K562 (cell line): ENCODE results near the gene PRM1. TPM values are rescaled to one million over a fixed set of nuclear protein-coding genes. Genes with fewer than 3 reads are reported as not detected.
A peak's percentile ranks its signal among the peaks of the same experiment; 100 is the strongest.

Experiments
- BCOR ChIP-seq: fragments of 450-650 bp; IDR thresholded peaks from 2 replicates; pipeline ENCODE4 v1.6.1; 2016
- ILF3 ChIP-seq: fragments of 450-650 bp; IDR thresholded peaks from 2 replicates; pipeline ENCODE4 v1.6.1; 2018; ENCODE audit warnings: antibody characterized with exemption, mild to moderate bottlenecking, moderate library complexity, borderline replicate concordance
- polyA plus RNA-seq, 8 experiments: library from polyadenylated mRNA; depleted of rRNA in 4 of 8; stranded (reverse) in 5 of 8; unstranded in 3 of 8; fragments of >200 nt; fragmentation: Nextera tagmentation in 2 of 8; fragmentation: Illumina TruSeq in 1 of 8; extraction: Ambion mirVana in 2 of 8; extraction: Trizol in 1 of 8; gene quantifications; 2 replicates each; pipeline versions ENCODE4 v1.2.1 to v1.2.3, GENCODE V29; 2011 to 2014; ENCODE audit warnings: inconsistent platforms in 1 of 8, missing spikeins in 1 of 8
- total RNA-seq, 7 experiments: library from RNA; depleted of rRNA in 6 of 7; stranded (reverse); fragments of >200 nt in 6 of 7; fragmentation: Illumina TruSeq in 2 of 7; extraction: Trizol in 2 of 7; gene quantifications; 2 replicates each; pipeline versions ENCODE4 v1.2.1 to v1.2.3, GENCODE V29; 2011 to 2021; ENCODE audit warnings: low replicate concordance in 1 of 7
- TF ChIP-seq, protein P1 (sequence below): fragments of 250-450 bp; sonication (Bioruptor Pico); IDR thresholded peaks from 2 replicates; pipeline ENCODE4 v1.8.0; 2021; ENCODE audit warnings: moderate library complexity, mild to moderate bottlenecking, inconsistent platforms
- TF ChIP-seq, protein P2 (sequence below), 2 experiments: IDR thresholded peaks; 2 replicates each; pipeline ENCODE4 v1.6.1; 2012; ENCODE audit warnings: improper control_type of control experiment in 2 of 2, low read depth in 2 of 2, low read length in 2 of 2, borderline replicate concordance in 1 of 2
- TF ChIP-seq, protein P3 (sequence below): fragments of 150-350 bp; conservative IDR thresholded peaks from 2 replicates; pipeline ENCODE4 v1.6.1; 2014; ENCODE audit warnings: low read length

PRM1 gene
- total and polyA plus RNA-seq, 9 of the 15 experiments (the other 6 are each of a cell fraction or from before 2014, with no cell fraction given), result not detected

DNA sequence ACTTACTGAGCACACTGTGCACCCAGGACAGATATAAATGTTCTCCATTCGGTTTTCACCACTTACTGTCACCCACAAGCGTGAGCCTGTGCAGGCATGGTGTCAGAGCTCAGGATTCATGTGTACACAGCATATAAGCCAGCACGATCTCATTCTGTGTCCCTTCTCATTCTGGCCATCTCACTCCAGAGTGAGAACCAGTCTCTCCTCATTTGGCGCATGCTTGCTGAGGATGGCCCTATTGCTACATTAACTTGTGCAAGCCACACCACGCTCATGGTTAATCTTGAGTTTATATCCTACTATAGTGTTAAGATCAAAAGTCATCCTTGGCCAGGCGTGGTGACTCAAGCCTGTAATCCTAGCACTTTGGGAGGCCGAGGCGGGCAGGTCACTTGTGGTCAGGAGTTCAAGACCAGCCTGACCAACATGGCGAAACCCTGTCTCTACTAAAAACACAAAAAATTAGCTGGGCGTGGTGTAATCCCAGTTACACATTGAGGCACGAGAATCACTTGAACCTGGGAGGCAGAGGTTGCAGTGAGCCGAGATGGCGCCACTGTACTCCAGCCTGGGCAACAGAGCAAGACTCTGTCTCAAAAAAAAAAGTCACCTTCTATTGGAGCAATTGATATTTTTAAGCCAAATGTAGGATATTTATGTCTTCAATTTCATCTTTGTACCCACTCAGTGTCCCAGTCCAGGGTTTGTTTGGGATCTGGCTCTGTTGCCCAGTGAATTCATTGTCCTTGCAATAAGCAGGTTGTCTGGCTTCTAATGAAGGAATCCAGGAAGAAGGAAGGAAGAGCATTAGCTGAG lies 46.0 kb downstream of the PRM1 start (continued):
- TF ChIP-seq, protein P1, sequence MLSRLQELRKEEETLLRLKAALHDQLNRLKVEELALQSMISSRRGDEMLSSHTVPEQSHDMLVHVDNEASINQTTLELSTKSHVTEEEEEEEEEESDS (CRISPR knock-in tag), result no peak
- TF ChIP-seq, protein P2, sequence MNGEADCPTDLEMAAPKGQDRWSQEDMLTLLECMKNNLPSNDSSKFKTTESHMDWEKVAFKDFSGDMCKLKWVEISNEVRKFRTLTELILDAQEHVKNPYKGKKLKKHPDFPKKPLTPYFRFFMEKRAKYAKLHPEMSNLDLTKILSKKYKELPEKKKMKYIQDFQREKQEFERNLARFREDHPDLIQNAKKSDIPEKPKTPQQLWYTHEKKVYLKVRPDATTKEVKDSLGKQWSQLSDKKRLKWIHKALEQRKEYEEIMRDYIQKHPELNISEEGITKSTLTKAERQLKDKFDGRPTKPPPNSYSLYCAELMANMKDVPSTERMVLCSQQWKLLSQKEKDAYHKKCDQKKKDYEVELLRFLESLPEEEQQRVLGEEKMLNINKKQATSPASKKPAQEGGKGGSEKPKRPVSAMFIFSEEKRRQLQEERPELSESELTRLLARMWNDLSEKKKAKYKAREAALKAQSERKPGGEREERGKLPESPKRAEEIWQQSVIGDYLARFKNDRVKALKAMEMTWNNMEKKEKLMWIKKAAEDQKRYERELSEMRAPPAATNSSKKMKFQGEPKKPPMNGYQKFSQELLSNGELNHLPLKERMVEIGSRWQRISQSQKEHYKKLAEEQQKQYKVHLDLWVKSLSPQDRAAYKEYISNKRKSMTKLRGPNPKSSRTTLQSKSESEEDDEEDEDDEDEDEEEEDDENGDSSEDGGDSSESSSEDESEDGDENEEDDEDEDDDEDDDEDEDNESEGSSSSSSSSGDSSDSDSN (IDR thresholded peaks at IDR 0.05; ENCODE audit: borderline replicate concordance in 1 of 2, low read depth in 2 of 2, low read length in 2 of 2), result no peak
- TF ChIP-seq, protein P3, sequence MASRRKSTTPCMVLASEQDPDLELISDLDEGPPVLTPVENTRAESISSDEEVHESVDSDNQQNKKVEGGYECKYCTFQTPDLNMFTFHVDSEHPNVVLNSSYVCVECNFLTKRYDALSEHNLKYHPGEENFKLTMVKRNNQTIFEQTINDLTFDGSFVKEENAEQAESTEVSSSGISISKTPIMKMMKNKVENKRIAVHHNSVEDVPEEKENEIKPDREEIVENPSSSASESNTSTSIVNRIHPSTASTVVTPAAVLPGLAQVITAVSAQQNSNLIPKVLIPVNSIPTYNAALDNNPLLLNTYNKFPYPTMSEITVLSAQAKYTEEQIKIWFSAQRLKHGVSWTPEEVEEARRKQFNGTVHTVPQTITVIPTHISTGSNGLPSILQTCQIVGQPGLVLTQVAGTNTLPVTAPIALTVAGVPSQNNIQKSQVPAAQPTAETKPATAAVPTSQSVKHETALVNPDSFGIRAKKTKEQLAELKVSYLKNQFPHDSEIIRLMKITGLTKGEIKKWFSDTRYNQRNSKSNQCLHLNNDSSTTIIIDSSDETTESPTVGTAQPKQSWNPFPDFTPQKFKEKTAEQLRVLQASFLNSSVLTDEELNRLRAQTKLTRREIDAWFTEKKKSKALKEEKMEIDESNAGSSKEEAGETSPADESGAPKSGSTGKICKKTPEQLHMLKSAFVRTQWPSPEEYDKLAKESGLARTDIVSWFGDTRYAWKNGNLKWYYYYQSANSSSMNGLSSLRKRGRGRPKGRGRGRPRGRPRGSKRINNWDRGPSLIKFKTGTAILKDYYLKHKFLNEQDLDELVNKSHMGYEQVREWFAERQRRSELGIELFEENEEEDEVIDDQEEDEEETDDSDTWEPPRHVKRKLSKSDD, result no peak
- TF ChIP-seq BCOR (0 out of 2 replicates have a peak, but pooled peaks have one; percentile 32), ILF3 (no peak)
